Measurements from ENCODE around the gene GJB2.

The GJB2 gene

GRCh38 chr13:20151612-20152011, 41.1 kb downstream of the GJB2 start:
- H2BK15ac ChIP-seq (ENCODE audit: low read depth, poor library complexity, severe bottlenecking), result no peak overlapping the region
- no peak overlapping the region for H3K4ac ChIP-seq (ENCODE audit: low read depth in 1 of 2, low read length in 2 of 2)
- no peak overlapping the region for H3K23ac ChIP-seq (ENCODE audit: low read length in 2 of 2)
- no peak overlapping the region for H4K8ac ChIP-seq (ENCODE audit: low read length)
- H3K4me2 ChIP-seq (ENCODE audit: low read length, poor library complexity, severe bottlenecking), result no peak overlapping the region
- no peak overlapping the region for H3K14ac ChIP-seq (ENCODE audit: low read length in 2 of 2)
- 84% methylated on average over 11 of the region's 11 CpGs for WGBS
- no peak overlapping the region for H2BK5ac ChIP-seq (ENCODE audit: low read depth, low read length, poor library complexity, severe bottlenecking)
- no peak overlapping the region for H3K9ac ChIP-seq (ENCODE audit: low read length)
- no peaks in the 10 kb centered on the region for H3K9me3 ChIP-seq (ENCODE audit: control insufficient read depth, low read length)
- no peaks in the 10 kb centered on the region for H3K79me1 ChIP-seq (replicated peaks; ENCODE audit: low read length, poor library complexity, severe bottlenecking)
- H3K18ac ChIP-seq (ENCODE audit: low read depth in 1 of 2, low read length in 2 of 2), result no peak overlapping the region
- no peak for DNase-seq
- H3K4me1 ChIP-seq (ENCODE audit: control insufficient read depth, insufficient read depth, low read depth, low read length), result no peaks in the 10 kb centered on the region
- H3K27ac ChIP-seq (ENCODE audit: low read length, poor library complexity, severe bottlenecking), result no peak overlapping the region
- H2AK5ac ChIP-seq (ENCODE audit: low read length, severe bottlenecking), result no peak overlapping the region
- no peaks in the 10 kb centered on the region for H3K36me3 ChIP-seq (ENCODE audit: control insufficient read depth in 1 of 2, insufficient read depth in 2 of 2, low read depth in 1 of 2, low read length in 2 of 2)
- H2AFZ ChIP-seq (ENCODE audit: low read depth, low read length), result no peak overlapping the region
- no peak overlapping the region for H3K4me3 ChIP-seq (ENCODE audit: insufficient read depth in 1 of 2, low read depth in 1 of 2, low read length in 2 of 2)
- H4K91ac ChIP-seq (ENCODE audit: low read length), result no peak overlapping the region
- H2BK12ac ChIP-seq (ENCODE audit: low read length in 2 of 2), result no peak overlapping the region
- H3K27me3 ChIP-seq (ENCODE audit: control insufficient read depth in 1 of 2, insufficient read depth in 1 of 2, low read length in 2 of 2), result peaks cover 33 to 75% of the 10 kb centered on the region in 2 experiments
- no peak overlapping the region for H2BK120ac ChIP-seq (ENCODE audit: low read depth, low read length)

- no peak for DNase-seq
- 66% methylated on average over 6 of the region's 6 CpGs for WGBS
- H3K23ac ChIP-seq (ENCODE audit: low read length in 2 of 2), result no peak overlapping the region
Observed at GRCh38 chr13:20151016-20151415, 41.7 kb downstream of the GJB2 start.

GRCh38 chr13:20150561-20150960, 42.2 kb downstream of the GJB2 start:
- no peaks in the 10 kb centered on the region for H3K79me1 ChIP-seq (replicated peaks; ENCODE audit: low read length, poor library complexity, severe bottlenecking)
- DNase-seq, result no peak
- H2BK15ac ChIP-seq (ENCODE audit: low read depth, poor library complexity, severe bottlenecking), result no peak overlapping the region
- H3K9me3 ChIP-seq (ENCODE audit: control insufficient read depth, low read length), result no peaks in the 10 kb centered on the region
- no peak overlapping the region for H3K23ac ChIP-seq (ENCODE audit: low read length in 2 of 2)
- H3K4me2 ChIP-seq (ENCODE audit: low read length, poor library complexity, severe bottlenecking), result no peak overlapping the region
- H2BK5ac ChIP-seq (ENCODE audit: low read depth, low read length, poor library complexity, severe bottlenecking), result no peak overlapping the region
- no peak overlapping the region for H2BK12ac ChIP-seq (ENCODE audit: low read length in 2 of 2)
- H3K4me1 ChIP-seq (ENCODE audit: control insufficient read depth, insufficient read depth, low read depth, low read length), result no peaks in the 10 kb centered on the region
- H2AFZ ChIP-seq (ENCODE audit: low read depth, low read length), result no peak overlapping the region
- H2AK5ac ChIP-seq (ENCODE audit: low read length, severe bottlenecking), result no peak overlapping the region
- H2BK120ac ChIP-seq (ENCODE audit: low read depth, low read length), result no peak overlapping the region
- no peak overlapping the region for H4K8ac ChIP-seq (ENCODE audit: low read length)
- H3K27ac ChIP-seq (ENCODE audit: low read length, poor library complexity, severe bottlenecking), result no peak overlapping the region
- no peak overlapping the region for H3K18ac ChIP-seq (ENCODE audit: low read depth in 1 of 2, low read length in 2 of 2)
- H3K4me3 ChIP-seq (ENCODE audit: insufficient read depth in 1 of 2, low read depth in 1 of 2, low read length in 2 of 2), result no peak overlapping the region
- H3K27me3 ChIP-seq (ENCODE audit: control insufficient read depth in 1 of 2, insufficient read depth in 1 of 2, low read length in 2 of 2), result peaks cover 43 to 84% of the 10 kb centered on the region in 2 experiments
- H3K14ac ChIP-seq (ENCODE audit: low read length in 2 of 2), result no peak overlapping the region
- no peak overlapping the region for H3K4ac ChIP-seq (ENCODE audit: low read depth in 1 of 2, low read length in 2 of 2)
- 94% methylated on average over 9 of the region's 9 CpGs for WGBS
- no peaks in the 10 kb centered on the region for H3K36me3 ChIP-seq (ENCODE audit: control insufficient read depth in 1 of 2, insufficient read depth in 2 of 2, low read depth in 1 of 2, low read length in 2 of 2)
- H4K91ac ChIP-seq (ENCODE audit: low read length), result no peak overlapping the region
- H3K9ac ChIP-seq (ENCODE audit: low read length), result no peak overlapping the region

More at GRCh38 chr13:20151016-20151415, 41.7 kb downstream of the GJB2 start:
- H3K79me1 ChIP-seq (replicated peaks; ENCODE audit: low read length, poor library complexity, severe bottlenecking), result no peaks in the 10 kb centered on the region
- no peak overlapping the region for H2BK5ac ChIP-seq (ENCODE audit: low read depth, low read length, poor library complexity, severe bottlenecking)
- H3K14ac ChIP-seq (ENCODE audit: low read length in 2 of 2), result peak overlapping the region in 1 of 2 experiments; percentile 4
- H3K4me3 ChIP-seq (ENCODE audit: insufficient read depth in 1 of 2, low read depth in 1 of 2, low read length in 2 of 2), result no peak overlapping the region
- H3K9me3 ChIP-seq (ENCODE audit: control insufficient read depth, low read length), result no peaks in the 10 kb centered on the region
- H3K4me1 ChIP-seq (ENCODE audit: control insufficient read depth, insufficient read depth, low read depth, low read length), result no peaks in the 10 kb centered on the region
- H3K27me3 ChIP-seq (ENCODE audit: control insufficient read depth in 1 of 2, insufficient read depth in 1 of 2, low read length in 2 of 2), result peaks cover 39 to 80% of the 10 kb centered on the region in 2 experiments
- H3K36me3 ChIP-seq (ENCODE audit: control insufficient read depth in 1 of 2, insufficient read depth in 2 of 2, low read depth in 1 of 2, low read length in 2 of 2), result no peaks in the 10 kb centered on the region
- no peak overlapping the region for H2BK120ac ChIP-seq (ENCODE audit: low read depth, low read length)
- H2AFZ ChIP-seq (ENCODE audit: low read depth, low read length), result no peak overlapping the region
- H2AK5ac ChIP-seq (ENCODE audit: low read length, severe bottlenecking), result no peak overlapping the region
- H3K18ac ChIP-seq (ENCODE audit: low read depth in 1 of 2, low read length in 2 of 2), result no peak overlapping the region
- H4K91ac ChIP-seq (ENCODE audit: low read length), result no peak overlapping the region
- H2BK15ac ChIP-seq (ENCODE audit: low read depth, poor library complexity, severe bottlenecking), result no peak overlapping the region
- H2BK12ac ChIP-seq (ENCODE audit: low read length in 2 of 2), result no peak overlapping the region
- no peak overlapping the region for H4K8ac ChIP-seq (ENCODE audit: low read length)
- H3K4me2 ChIP-seq (ENCODE audit: low read length, poor library complexity, severe bottlenecking), result no peak overlapping the region
- H3K4ac ChIP-seq (ENCODE audit: low read depth in 1 of 2, low read length in 2 of 2), result no peak overlapping the region
- no peak overlapping the region for H3K27ac ChIP-seq (ENCODE audit: low read length, poor library complexity, severe bottlenecking)
- no peak overlapping the region for H3K9ac ChIP-seq (ENCODE audit: low read length)

DNA sequence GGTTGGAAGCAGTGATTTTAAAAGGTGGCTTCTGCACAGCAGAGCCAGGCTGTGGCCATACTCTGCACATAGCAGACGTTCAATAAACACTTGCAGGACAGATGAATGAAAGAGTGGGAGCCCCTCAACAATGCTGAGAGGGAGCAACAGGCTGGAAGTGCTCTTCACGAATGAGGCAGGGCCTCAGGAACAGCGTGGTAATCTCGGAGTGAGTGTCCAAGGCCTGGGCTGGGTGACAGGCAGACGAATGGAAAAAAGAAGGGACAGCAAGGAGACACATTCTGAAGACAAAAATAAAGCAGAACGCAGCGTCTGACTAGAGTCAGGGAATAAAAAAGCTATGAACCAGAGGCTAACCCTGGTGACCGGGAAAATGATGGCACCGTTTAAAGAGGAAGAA, 43.0 kb downstream of the GJB2 start:
- Histone ChIP-seq H3K9me3 (ENCODE audit: control insufficient read depth, low read length) (no peaks in the 10 kb centered on the region), H2BK15ac (ENCODE audit: low read depth, poor library complexity, severe bottlenecking) (no peak overlapping the region), H4K8ac (ENCODE audit: low read length) (no peak overlapping the region), H3K27me3 (ENCODE audit: control insufficient read depth in 1 of 2, insufficient read depth in 1 of 2, low read length in 2 of 2) (peaks cover 45 to 90% of the 10 kb centered on the region in 2 experiments), H3K23ac (ENCODE audit: low read length in 2 of 2) (no peak overlapping the region), H2AK5ac (ENCODE audit: low read length, severe bottlenecking) (no peak overlapping the region), H3K18ac (ENCODE audit: low read depth in 1 of 2, low read length in 2 of 2) (no peak overlapping the region), H3K14ac (ENCODE audit: low read length in 2 of 2) (no peak overlapping the region), H4K91ac (ENCODE audit: low read length) (no peak overlapping the region), H3K79me1 (replicated peaks; ENCODE audit: low read length, poor library complexity, severe bottlenecking) (no peaks in the 10 kb centered on the region), H2BK120ac (ENCODE audit: low read depth, low read length) (no peak overlapping the region), H3K4me3 (ENCODE audit: insufficient read depth in 1 of 2, low read depth in 1 of 2, low read length in 2 of 2) (no peak overlapping the region), H3K4ac (ENCODE audit: low read depth in 1 of 2, low read length in 2 of 2) (no peak overlapping the region), H3K4me1 (ENCODE audit: control insufficient read depth, insufficient read depth, low read depth, low read length) (no peaks in the 10 kb centered on the region), H2AFZ (ENCODE audit: low read depth, low read length) (no peak overlapping the region), H2BK5ac (ENCODE audit: low read depth, low read length, poor library complexity, severe bottlenecking) (no peak overlapping the region), H3K36me3 (ENCODE audit: control insufficient read depth in 1 of 2, insufficient read depth in 2 of 2, low read depth in 1 of 2, low read length in 2 of 2) (no peaks in the 10 kb centered on the region), H2BK12ac (ENCODE audit: low read length in 2 of 2) (no peak overlapping the region), H3K27ac (ENCODE audit: low read length, poor library complexity, severe bottlenecking) (no peak overlapping the region), H3K9ac (ENCODE audit: low read length) (no peak overlapping the region), H3K4me2 (ENCODE audit: low read length, poor library complexity, severe bottlenecking) (no peak overlapping the region)
- DNase-seq, result no peak
- 70% methylated on average over 9 of the region's 9 CpGs for WGBS
